CD4-positive, alpha-beta memory T cell (primary cell): ENCODE results near the gene NECTIN2. TPM values are rescaled to one million over a fixed set of nuclear protein-coding genes. Genes with fewer than 3 reads are reported as not detected.

ENCODE experiments used
- CTCF ChIA-PET: fragments of 350-600 bp; sonication (Branson Sonifier 250); formaldehyde crosslinking; loops from one replicate; lab custom pipeline; 2021; ENCODE audit warnings: inconsistent platforms; ENCODE audit not compliant: partially characterized antibody; lab: Charles Lee
- POLR2A ChIA-PET: fragments of 350-600 bp; sonication (Branson Sonifier 250); formaldehyde crosslinking; loops from one replicate; lab custom pipeline; 2021; ENCODE audit not compliant: partially characterized antibody; lab: Charles Lee
- DNase-seq, 5 donors: peaks; one replicate each; pipeline versions ENCODE4 v3.0.0 to v3.0.0-alpha.2; 2020 to 2022; ENCODE audit warnings: mixed read lengths in 1 of 5
- H3K27ac ChIP-seq: one replicate; pipeline ENCODE4 v1.7.0; 2013; ENCODE audit warnings: low read depth, low read length
- H3K27me3 ChIP-seq: 2 replicates; pipeline ENCODE4 v1.7.0; 2013; ENCODE audit warnings: mild to moderate bottlenecking, low read length, moderate library complexity; ENCODE audit not compliant: insufficient read depth
- H3K36me3 ChIP-seq: 2 replicates; pipeline ENCODE4 v1.7.0; 2013; ENCODE audit warnings: mild to moderate bottlenecking, low read length, moderate library complexity; ENCODE audit not compliant: insufficient read depth
- H3K4me1 ChIP-seq: 2 replicates; pipeline ENCODE4 v1.7.0; 2013; ENCODE audit warnings: mild to moderate bottlenecking, low read length, moderate library complexity; ENCODE audit not compliant: insufficient read depth
- H3K4me3 ChIP-seq, 2 donors: one replicate each; pipeline ENCODE4 v1.7.0; 2013; ENCODE audit warnings: low read length in 2 of 2, mild to moderate bottlenecking in 1 of 2
- H3K9me3 ChIP-seq, 2 donors: one replicate each; pipeline ENCODE4 v1.7.0; 2013; ENCODE audit warnings: low read length in 2 of 2, control low read depth in 1 of 2; ENCODE audit not compliant: control insufficient read depth in 1 of 2
- H3K27ac Mint-ChIP-seq, 7 donors: one replicate each; pipeline ENCODE4 v1.8.0; 2020 to 2021; ENCODE audit warnings: mixed read lengths in 7 of 7, mild to moderate bottlenecking in 6 of 7, inconsistent platforms in 3 of 7, moderate library complexity in 3 of 7
- H3K27me3 Mint-ChIP-seq, 2 donors: one replicate each; pipeline ENCODE4 v1.8.0; 2020 to 2021; ENCODE audit warnings: mixed read lengths in 2 of 2
- H3K36me3 Mint-ChIP-seq, 2 donors: one replicate each; pipeline ENCODE4 v1.8.0; 2020 to 2021; ENCODE audit warnings: mixed read lengths in 2 of 2, inconsistent platforms in 1 of 2, mild to moderate bottlenecking in 1 of 2
- H3K4me1 Mint-ChIP-seq, 4 donors: one replicate each; pipeline ENCODE4 v1.8.0; 2020 to 2021; ENCODE audit warnings: mixed read lengths in 4 of 4, mild to moderate bottlenecking in 1 of 4
- H3K4me3 Mint-ChIP-seq, 8 donors: one replicate each; pipeline ENCODE4 v1.8.0; 2020 to 2021; ENCODE audit warnings: mixed read lengths in 8 of 8, mild to moderate bottlenecking in 7 of 8, moderate library complexity in 6 of 8, inconsistent platforms in 3 of 8
- H3K9me3 Mint-ChIP-seq, 8 donors: one replicate each; pipeline ENCODE4 v1.8.0; 2020 to 2021; ENCODE audit warnings: mixed read lengths in 8 of 8, mild to moderate bottlenecking in 5 of 8, inconsistent platforms in 3 of 8, moderate library complexity in 1 of 8
- intact Hi-C: fragments of 100-400 bp; cut with micrococcal nuclease; formaldehyde crosslinking; loops from one replicate; pipeline ENCODE4 v1.15.1; 2023
- polyA plus RNA-seq, 2 donors: library from polyadenylated mRNA; unstranded; fragments of 300-500 nt; fragmentation: Illumina TruSeq; gene quantifications; one replicate each; pipeline ENCODE4 v1.2.3, GENCODE V29; 2021
- total RNA-seq, 2 experiments: library from RNA; stranded (reverse); gene quantifications; one replicate each; pipeline ENCODE4 v1.2.3, GENCODE V29; 2021

NECTIN2 gene
- 1 to 10 TPM in 1 of 2 experiments, under 1 TPM in 1; 0.84 to 1.7 TPM for total RNA-seq
- polyA plus RNA-seq = under 1 TPM in 1 of 2 donors, not detected in 1; 0.11 TPM

DNA sequence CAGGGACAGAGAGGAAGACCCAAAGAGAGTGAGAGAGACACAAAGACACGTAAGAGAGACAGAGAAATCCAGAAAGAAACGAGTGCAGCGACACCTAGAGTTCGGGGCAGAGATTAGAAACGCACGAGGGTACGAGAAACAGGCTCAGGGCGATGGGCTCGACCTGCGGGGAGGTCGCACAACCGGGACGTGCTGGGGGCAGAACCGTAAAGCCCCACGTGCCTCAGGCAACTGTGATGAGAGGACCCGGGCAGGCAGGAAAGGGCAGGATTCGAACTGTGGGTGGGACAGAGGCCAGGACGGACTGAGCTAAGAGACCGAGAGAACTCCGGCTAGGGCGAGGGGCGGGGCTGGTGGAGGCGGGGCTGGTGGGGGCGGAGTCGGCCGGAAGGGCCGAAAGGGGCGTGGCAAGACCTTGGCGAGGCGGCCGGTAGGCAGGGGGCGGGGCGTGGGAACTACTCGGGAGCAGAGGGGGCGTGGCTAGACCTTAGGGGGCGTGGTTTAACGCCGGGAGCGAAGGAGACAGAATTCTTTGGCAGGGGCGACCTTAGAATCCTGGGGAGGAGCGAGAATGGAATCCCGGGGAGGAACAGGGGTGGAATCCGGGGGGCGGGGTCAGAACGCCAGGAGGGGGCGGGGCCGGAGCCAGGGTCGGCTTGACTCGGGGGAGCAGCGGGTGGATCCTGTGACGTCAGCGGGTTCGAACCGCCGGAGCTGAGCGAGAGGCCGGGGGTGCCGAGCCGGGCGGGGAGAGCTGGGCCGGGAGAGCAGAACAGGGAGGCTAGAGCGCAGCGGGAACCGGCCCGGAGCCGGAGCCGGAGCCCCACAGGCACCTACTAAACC, at the start of gene NECTIN2:
Gene NECTIN2 (plus strand): TSS at position 686 of the 843 bp plus-strand sequence. CDS start 229 bp downstream, outside the sequence.
- Mint-ChIP-seq H3K9me3 (peaks cover 0 to 4% (median 0%) of the 10 kb centered on the region in 8 donors), H3K36me3 (peaks cover 0 to 2% of the 10 kb centered on the region in 2 donors), H3K27me3 (peaks cover 5 to 7% of the 10 kb centered on the region in 2 donors), H3K4me1 (peaks cover 13 to 36% (median 28%) of the 10 kb centered on the region in 4 donors), H3K27ac (peak within 1 kb of the TSS; percentile 72 to 95 (median 87)), H3K4me3 (peak within 1 kb of the TSS; percentile 86 to 96 (median 90))
- Histone ChIP-seq H3K9me3 (no peaks in the 10 kb centered on the region), H3K4me1 (peaks cover 37% of the 10 kb centered on the region), H3K4me3 (peak within 1 kb of the TSS; percentile 37 to 38), H3K27me3 (peaks cover 9% of the 10 kb centered on the region), H3K27ac (peak within 1 kb of the TSS; percentile 14), H3K36me3 (no peaks in the 10 kb centered on the region)
- CTCF ChIA-PET = interaction anchor here (0.7 to 3.1 kb wide), 5 partner anchors 11 to 171 kb away, joined by 3 to 16 read pairs (median 4); no protein-coding TSS in a partner anchor
- POLR2A ChIA-PET = no interaction called here
- peak; percentile 62 to 77 (median 70) for DNase-seq
- intact Hi-C loops = loop anchor here (1.0 to 2.0 kb wide), 4 partner anchors 45 to 157 kb away; partner anchors contain the start of gene TOMM40

DNA sequence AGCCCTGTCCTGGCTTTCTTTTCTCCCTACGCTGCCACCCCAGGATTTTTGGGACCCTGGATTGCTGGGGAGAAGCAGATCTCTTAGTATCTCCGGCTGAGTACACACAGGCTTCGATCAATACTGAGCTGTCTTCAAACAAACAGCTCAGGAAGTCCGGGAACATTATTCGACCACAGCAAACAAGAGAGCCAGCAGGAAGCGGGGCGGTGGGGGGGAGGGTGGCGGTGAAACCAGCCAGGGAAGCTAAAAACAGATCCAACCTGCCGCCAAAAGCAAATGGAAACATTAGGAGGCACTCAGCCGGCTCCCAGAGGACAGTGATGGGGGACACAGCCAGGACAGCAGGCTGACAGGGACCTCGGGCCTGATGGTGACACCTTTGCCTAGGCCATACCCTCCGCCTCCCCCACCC, 49.4 kb upstream of the NECTIN2 start:
- Mint-ChIP-seq H3K9me3 (no peaks in the 10 kb centered on the region), H3K27ac (peak overlapping the region in 4 of 7 donors; percentile 42 to 82 (median 72)), H3K4me3 (peak overlapping the region in 6 of 8 donors; percentile 39 to 77 (median 74)), H3K27me3 (no peaks in the 10 kb centered on the region), H3K4me1 (peaks cover 10 to 20% (median 14%) of the 10 kb centered on the region in 4 donors), H3K36me3 (no peaks in the 10 kb centered on the region)
- Histone ChIP-seq H3K4me3 (no peak overlapping the region), H3K27ac (no peak overlapping the region), H3K9me3 (no peaks in the 10 kb centered on the region), H3K36me3 (no peaks in the 10 kb centered on the region), H3K4me1 (peaks cover 15% of the 10 kb centered on the region), H3K27me3 (no peaks in the 10 kb centered on the region)
- POLR2A ChIA-PET = no interaction called here
- CTCF ChIA-PET = interaction anchor here (0.7 to 4.1 kb wide), 5 partner anchors 8 to 75 kb away, joined by 3 to 27 read pairs (median 5); no protein-coding TSS in a partner anchor
- intact Hi-C loops = no loop called here
- DNase-seq = peak in 1 of 5 donors; percentile 7

DNA sequence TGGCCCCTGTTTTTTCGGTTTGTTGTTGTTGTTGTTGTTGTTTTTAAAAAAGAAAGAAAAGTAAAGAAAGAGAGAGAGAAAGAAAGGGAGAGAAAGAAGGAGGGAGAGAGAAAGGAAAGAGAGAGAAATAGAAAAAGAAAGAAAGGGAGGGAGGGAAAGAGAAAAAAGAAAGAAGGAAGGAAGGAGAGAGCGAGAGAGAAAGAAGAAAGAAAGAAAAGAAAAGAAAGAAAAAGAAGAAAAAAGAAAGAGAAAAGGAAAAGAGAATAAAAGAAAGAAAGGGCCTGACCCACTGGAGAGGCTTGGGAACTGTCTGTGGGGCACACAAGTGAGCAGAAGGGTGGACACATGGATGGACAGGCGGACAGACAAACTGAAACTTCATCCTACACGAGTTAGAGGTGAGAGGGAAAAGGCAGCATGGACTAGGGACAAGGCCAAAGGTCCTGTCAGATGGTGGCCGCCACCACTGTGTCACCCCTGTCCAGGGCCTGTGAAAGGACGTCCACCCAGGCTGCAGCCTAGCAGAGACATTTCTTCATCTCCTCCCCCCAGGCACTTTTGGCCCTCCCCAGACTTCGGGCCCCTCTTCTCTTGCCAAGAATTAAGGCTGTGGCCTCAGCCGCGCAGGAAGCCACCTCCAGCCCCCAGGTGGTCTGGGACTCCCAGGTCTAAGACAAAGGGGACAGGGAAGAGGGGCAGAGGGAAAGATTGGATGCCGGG, 46.3 kb upstream of the NECTIN2 start:
- intact Hi-C loops = loop anchor here (1.0 kb wide), 1 partner anchor 45 kb away; no protein-coding TSS in a partner anchor
- Mint-ChIP-seq H3K9me3 (peaks cover 0 to 4% (median 0%) of the 10 kb centered on the region in 8 donors), H3K4me3 (no peak overlapping the region), H3K4me1 (peaks cover 10 to 20% (median 14%) of the 10 kb centered on the region in 4 donors), H3K27ac (peak overlapping the region in 1 of 7 donors; percentile 89), H3K36me3 (no peaks in the 10 kb centered on the region), H3K27me3 (peaks cover 0 to 2% of the 10 kb centered on the region in 2 donors)
- peaks cover 15% of the 10 kb centered on the region for H3K4me1 ChIP-seq
- ChIA-PET POLR2A (no interaction called here), CTCF (interaction anchor here (1.3 kb wide), 1 partner anchor 45 kb away, joined by 5 read pairs; no protein-coding TSS in a partner anchor)
- no peak overlapping the region for H3K4me3 ChIP-seq
- no peak for DNase-seq
- H3K36me3 ChIP-seq = no peaks in the 10 kb centered on the region
- no peak overlapping the region for H3K27ac ChIP-seq
- no peaks in the 10 kb centered on the region for H3K27me3 ChIP-seq
- H3K9me3 ChIP-seq = no peaks in the 10 kb centered on the region

DNA sequence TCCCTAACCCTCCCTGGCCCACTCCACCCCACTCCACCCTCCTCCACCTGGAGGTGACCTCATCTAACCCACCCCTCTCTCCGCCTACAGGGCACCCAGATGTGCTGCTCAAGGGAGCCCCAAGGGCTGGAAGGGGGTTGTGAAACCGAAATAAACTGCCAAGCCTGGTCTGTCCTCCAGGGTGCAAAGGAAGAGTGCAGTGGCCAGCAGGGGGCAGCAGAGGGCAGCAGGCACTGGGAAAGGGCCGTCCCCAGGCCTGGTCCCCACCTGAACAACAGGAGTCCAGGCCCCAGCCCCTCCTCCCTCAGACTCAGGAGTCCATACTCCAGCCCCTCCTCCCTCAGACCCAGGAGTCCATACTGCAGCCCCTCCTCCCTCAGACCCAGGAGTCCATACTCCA, 45.6 kb upstream of the NECTIN2 start:
- CTCF ChIA-PET = no interaction called here
- peaks cover 0 to 2% of the 10 kb centered on the region in 2 donors for H3K27me3 Mint-ChIP-seq
- H3K27ac Mint-ChIP-seq = peak overlapping the region in 1 of 7 donors; percentile 56

DNA sequence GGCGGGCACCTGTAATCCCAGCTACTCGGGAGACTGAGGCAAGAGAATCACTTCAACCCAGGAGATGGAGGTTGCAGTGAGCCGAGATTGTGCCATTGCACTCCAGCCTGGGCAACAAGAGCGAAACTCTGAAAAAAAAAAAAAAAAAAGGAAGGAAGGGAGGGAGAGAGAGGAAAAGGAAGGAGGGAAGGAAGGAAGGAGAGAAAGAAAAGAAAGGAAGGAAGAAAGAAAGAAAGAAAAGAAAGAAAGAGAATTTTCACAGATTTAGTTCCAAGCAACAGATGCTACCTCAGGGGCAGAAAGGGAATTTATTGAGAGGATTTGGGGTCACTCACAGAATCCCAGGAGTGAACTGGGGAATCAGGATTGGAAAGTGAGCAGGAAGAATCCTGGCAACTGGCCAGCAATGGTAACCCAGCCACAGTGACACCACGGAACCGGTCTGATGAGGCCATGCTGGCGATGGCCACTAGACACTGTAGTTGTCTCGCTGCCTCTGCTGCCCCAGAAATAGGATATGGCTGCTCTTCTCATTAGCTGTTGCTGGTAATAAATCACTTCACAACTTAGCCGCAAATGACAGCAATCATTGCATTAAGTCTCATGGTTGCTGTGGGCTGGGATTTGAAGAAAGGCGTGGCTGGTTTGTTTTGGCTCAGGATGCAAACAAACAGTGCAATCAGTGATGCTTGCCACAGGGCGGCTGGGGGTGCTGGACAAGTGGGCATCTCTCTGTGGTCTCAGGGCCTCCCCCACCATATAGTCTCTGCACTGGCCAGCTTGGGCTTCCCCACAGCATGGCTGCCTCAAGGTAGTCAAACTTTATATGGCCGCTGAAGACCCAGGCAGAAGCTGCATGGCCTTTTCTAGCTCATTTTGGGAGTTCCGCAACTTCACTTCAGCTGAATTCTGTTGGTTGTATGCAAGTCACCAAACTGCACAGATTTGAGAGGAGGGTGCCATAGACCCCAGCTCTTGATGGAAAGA, 42.4 kb upstream of the NECTIN2 start:
- H3K9me3 ChIP-seq = no peaks in the 10 kb centered on the region
- no peaks in the 10 kb centered on the region for H3K36me3 ChIP-seq
- Mint-ChIP-seq H3K27ac (peak overlapping the region in 3 of 7 donors; percentile 17 to 81 (median 24)), H3K36me3 (no peaks in the 10 kb centered on the region), H3K9me3 (peaks cover 0 to 4% (median 0%) of the 10 kb centered on the region in 8 donors), H3K27me3 (peaks cover 2 to 3% of the 10 kb centered on the region in 2 donors), H3K4me1 (peaks cover 3 to 6% (median 4%) of the 10 kb centered on the region in 4 donors), H3K4me3 (no peak overlapping the region)
- no peaks in the 10 kb centered on the region for H3K4me1 ChIP-seq
- no peak overlapping the region for H3K4me3 ChIP-seq
- no peaks in the 10 kb centered on the region for H3K27me3 ChIP-seq
- no peak for DNase-seq
- CTCF ChIA-PET = interaction anchor here (0.6 to 1.9 kb wide), 4 partner anchors 8 to 100 kb away, joined by 3 to 5 read pairs (median 4); no protein-coding TSS in a partner anchor
- intact Hi-C loops = no loop called here
- H3K27ac ChIP-seq = no peak overlapping the region
- POLR2A ChIA-PET = no interaction called here

More for the DNA sequence above, 45.6 kb upstream of the NECTIN2 start:
- intact Hi-C loops = loop anchor here (1.0 kb wide), 1 partner anchor 44 kb away; no protein-coding TSS in a partner anchor
- no peak overlapping the region for H3K27ac ChIP-seq
- H3K4me3 ChIP-seq = no peak overlapping the region
- Mint-ChIP-seq H3K4me3 (no peak overlapping the region), H3K4me1 (peaks cover 10 to 20% (median 14%) of the 10 kb centered on the region in 4 donors), H3K9me3 (peaks cover 0 to 4% (median 0%) of the 10 kb centered on the region in 8 donors), H3K36me3 (no peaks in the 10 kb centered on the region)
- no peaks in the 10 kb centered on the region for H3K27me3 ChIP-seq
- H3K9me3 ChIP-seq = no peaks in the 10 kb centered on the region
- no peaks in the 10 kb centered on the region for H3K36me3 ChIP-seq
- H3K4me1 ChIP-seq = peaks cover 15% of the 10 kb centered on the region
- peak; percentile 70 to 78 (median 73) for DNase-seq
- POLR2A ChIA-PET = no interaction called here

DNA sequence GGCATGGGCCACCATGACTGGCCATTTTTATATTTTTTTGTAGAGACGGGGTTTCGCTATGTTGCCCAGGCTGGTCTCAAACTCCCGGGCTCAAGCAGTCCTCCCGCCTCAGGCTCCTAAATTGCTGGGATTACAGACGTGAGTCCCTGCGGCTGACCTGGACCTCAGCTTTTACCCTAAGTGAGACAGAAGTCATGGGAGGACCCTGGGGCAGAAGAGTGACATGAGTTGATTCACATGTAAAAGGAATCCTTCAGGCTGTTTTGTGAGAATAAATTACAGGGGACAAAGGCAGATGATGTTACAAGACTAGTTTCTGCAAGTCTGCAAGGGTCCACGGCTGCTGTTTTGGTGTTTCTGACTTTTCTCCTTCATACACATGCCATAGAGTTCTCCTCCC, 39.8 kb upstream of the NECTIN2 start:
- H3K9me3 ChIP-seq = no peaks in the 10 kb centered on the region
- peaks cover 5 to 11% of the 10 kb centered on the region in 2 donors for H3K27me3 Mint-ChIP-seq
- peaks cover 0 to 4% (median 0%) of the 10 kb centered on the region in 8 donors for H3K9me3 Mint-ChIP-seq
- no peak overlapping the region for H3K4me3 ChIP-seq
- H3K4me1 Mint-ChIP-seq = peaks cover 1 to 6% (median 3%) of the 10 kb centered on the region in 4 donors
- POLR2A ChIA-PET = no interaction called here
- no peak overlapping the region for H3K4me3 Mint-ChIP-seq
- no peaks in the 10 kb centered on the region for H3K27me3 ChIP-seq
- no peak for DNase-seq
- no peaks in the 10 kb centered on the region for H3K36me3 Mint-ChIP-seq
- H3K27ac Mint-ChIP-seq = no peak overlapping the region
- H3K27ac ChIP-seq = no peak overlapping the region
- CTCF ChIA-PET = interaction anchor here (1.6 to 2.1 kb wide), 2 partner anchors 22 to 84 kb away, joined by 6 to 7 read pairs; no protein-coding TSS in a partner anchor
- intact Hi-C loops = no loop called here
- no peaks in the 10 kb centered on the region for H3K36me3 ChIP-seq
- no peaks in the 10 kb centered on the region for H3K4me1 ChIP-seq
